ENCODE results near the gene DCLK1.

- TF ChIP-seq CTCF (IDR thresholded peaks at IDR 0.05) (no peak), POLR2A (IDR thresholded peaks at IDR 0.05) (no peak)
Measured at GRCh38 chr13:35984287-35984686, 146.9 kb downstream of the DCLK1 start.

Data from suprapubic skin (tissue), 3 donors.